Glutamatergic neuron (in vitro differentiated cells): Measurements from ENCODE around the gene SLX9. TPM values are rescaled to one million over a fixed set of nuclear protein-coding genes. Genes with fewer than 3 reads are reported as not detected.

Experiments used
- DNase-seq: peaks from one replicate; pipeline ENCODE4 v3.0.0; 2022
- H3K27ac Mint-ChIP-seq: one replicate; pipeline ENCODE4 v1.8.0; 2020; ENCODE audit warnings: mild to moderate bottlenecking, mixed read lengths, inconsistent platforms; ENCODE audit not compliant: unreplicated experiment
- H3K27me3 Mint-ChIP-seq: one replicate; pipeline ENCODE4 v1.8.0; 2020; ENCODE audit warnings: mild to moderate bottlenecking, moderate library complexity, mixed read lengths, inconsistent platforms; ENCODE audit not compliant: unreplicated experiment
- H3K36me3 Mint-ChIP-seq: one replicate; pipeline ENCODE4 v1.8.0; 2020; ENCODE audit warnings: mild to moderate bottlenecking, mixed read lengths, inconsistent platforms; ENCODE audit not compliant: unreplicated experiment
- H3K4me1 Mint-ChIP-seq: one replicate; pipeline ENCODE4 v1.8.0; 2020; ENCODE audit warnings: mild to moderate bottlenecking, low read depth, mixed read lengths, inconsistent platforms; ENCODE audit not compliant: unreplicated experiment
- H3K4me3 Mint-ChIP-seq: one replicate; pipeline ENCODE4 v1.8.0; 2020; ENCODE audit warnings: mild to moderate bottlenecking, mixed read lengths, inconsistent platforms; ENCODE audit not compliant: unreplicated experiment
- H3K9me3 Mint-ChIP-seq: one replicate; pipeline ENCODE4 v1.8.0; 2020; ENCODE audit warnings: mild to moderate bottlenecking, moderate library complexity, mixed read lengths, inconsistent platforms; ENCODE audit not compliant: unreplicated experiment
- total RNA-seq: library from RNA; stranded (reverse); fragmentation: NEBNext Ultra II Directional; extraction: Animal tissue kit (Norgen Biotek cat#: 25700); gene quantifications from one replicate; pipeline ENCODE4 v1.2.1, GENCODE V29; 2021; ENCODE audit not compliant: unreplicated experiment
- TF ChIP-seq, protein P1 (sequence below): fragments of 200-600 bp; sonication (generic); IDR thresholded peaks from one replicate; pipeline ENCODE4 v1.5.0; 2021; ENCODE audit not compliant: partially characterized antibody, unreplicated experiment

SLX9 gene
- total RNA-seq, 1 donor from 2014 or later = 30.7 TPM

GRCh38 chr21:44917446-44918106, 22.3 kb upstream of the SLX9 start:
- no peak overlapping the region for H3K4me3 Mint-ChIP-seq
- DNase-seq = no peak
- H3K27ac Mint-ChIP-seq = no peak overlapping the region
- no peaks in the 10 kb centered on the region for H3K36me3 Mint-ChIP-seq
- H3K4me1 Mint-ChIP-seq = peaks cover 4% of the 10 kb centered on the region
- TF ChIP-seq, protein P1, sequence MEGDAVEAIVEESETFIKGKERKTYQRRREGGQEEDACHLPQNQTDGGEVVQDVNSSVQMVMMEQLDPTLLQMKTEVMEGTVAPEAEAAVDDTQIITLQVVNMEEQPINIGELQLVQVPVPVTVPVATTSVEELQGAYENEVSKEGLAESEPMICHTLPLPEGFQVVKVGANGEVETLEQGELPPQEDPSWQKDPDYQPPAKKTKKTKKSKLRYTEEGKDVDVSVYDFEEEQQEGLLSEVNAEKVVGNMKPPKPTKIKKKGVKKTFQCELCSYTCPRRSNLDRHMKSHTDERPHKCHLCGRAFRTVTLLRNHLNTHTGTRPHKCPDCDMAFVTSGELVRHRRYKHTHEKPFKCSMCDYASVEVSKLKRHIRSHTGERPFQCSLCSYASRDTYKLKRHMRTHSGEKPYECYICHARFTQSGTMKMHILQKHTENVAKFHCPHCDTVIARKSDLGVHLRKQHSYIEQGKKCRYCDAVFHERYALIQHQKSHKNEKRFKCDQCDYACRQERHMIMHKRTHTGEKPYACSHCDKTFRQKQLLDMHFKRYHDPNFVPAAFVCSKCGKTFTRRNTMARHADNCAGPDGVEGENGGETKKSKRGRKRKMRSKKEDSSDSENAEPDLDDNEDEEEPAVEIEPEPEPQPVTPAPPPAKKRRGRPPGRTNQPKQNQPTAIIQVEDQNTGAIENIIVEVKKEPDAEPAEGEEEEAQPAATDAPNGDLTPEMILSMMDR = no peak
- H3K27me3 Mint-ChIP-seq = peaks cover 17% of the 10 kb centered on the region
- peaks cover 6% of the 10 kb centered on the region for H3K9me3 Mint-ChIP-seq

GRCh38 chr21:44918107-44918470, 21.7 kb upstream of the SLX9 start:
- Mint-ChIP-seq H3K4me3 (no peak overlapping the region), H3K9me3 (peaks cover 6% of the 10 kb centered on the region), H3K4me1 (peaks cover 4% of the 10 kb centered on the region), H3K27me3 (peaks cover 17% of the 10 kb centered on the region), H3K27ac (no peak overlapping the region), H3K36me3 (peaks cover 3% of the 10 kb centered on the region)
- peak; percentile 15 for DNase-seq
- TF ChIP-seq, protein P1 = no peak

DNA sequence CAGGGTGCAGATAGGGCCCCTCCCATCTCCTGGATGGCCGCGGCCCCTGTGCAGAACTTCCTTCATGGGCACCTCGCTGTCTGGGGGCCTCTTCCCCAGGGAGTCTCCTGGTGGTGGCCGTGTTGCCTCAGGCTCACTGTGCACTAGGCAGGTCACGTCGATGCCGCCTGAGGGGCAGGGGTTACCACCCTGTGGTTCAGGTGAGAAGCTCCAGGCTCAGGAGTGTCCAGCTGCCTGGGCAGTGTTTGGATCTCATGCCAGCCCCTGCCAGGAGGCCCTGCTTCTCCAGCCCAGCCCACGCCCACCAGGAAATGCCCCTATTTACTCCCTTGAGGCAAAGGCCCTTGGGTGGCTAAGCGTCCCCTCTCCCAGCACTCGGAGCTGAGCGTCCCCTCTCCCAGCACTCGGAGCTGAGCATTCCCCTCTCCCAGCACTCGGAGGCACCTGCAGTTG, 21.2 kb upstream of the SLX9 start:
- Mint-ChIP-seq H3K27me3 (peaks cover 17% of the 10 kb centered on the region), H3K4me3 (peak overlapping the region; percentile 83), H3K36me3 (peaks cover 5% of the 10 kb centered on the region), H3K4me1 (peaks cover 4% of the 10 kb centered on the region), H3K27ac (no peak overlapping the region), H3K9me3 (peaks cover 6% of the 10 kb centered on the region)
- DNase-seq = peak; percentile 35
- TF ChIP-seq, protein P1 = no peak

GRCh38 chr21:44919111-44919912, 20.5 kb upstream of the SLX9 start:
- Mint-ChIP-seq H3K4me3 (no peak overlapping the region), H3K9me3 (peaks cover 7% of the 10 kb centered on the region), H3K4me1 (peaks cover 4% of the 10 kb centered on the region), H3K27ac (no peak overlapping the region), H3K27me3 (peaks cover 17% of the 10 kb centered on the region), H3K36me3 (peaks cover 11% of the 10 kb centered on the region)
- TF ChIP-seq, protein P1 = no peak
- peak; percentile 42 for DNase-seq
